ENCODE measurements around the gene GPATCH4. TPM values are rescaled to one million over a fixed set of nuclear protein-coding genes. Genes with fewer than 3 reads are reported as not detected.
"Not testable (repeated sequence)": the region's sequence is repeated elsewhere in the genome, so short reads cannot be mapped to it uniquely, and the experiment has no call there.

Gene GPATCH4
- total RNA-seq, 1 donor from 2014 or later = 24.0 TPM

GRCh38 chr1:156590326-156591180, 10.7 kb downstream of the GPATCH4 start:
- Mint-ChIP-seq H3K4me1 (peaks cover 24% of the 10 kb centered on the region), H3K27me3 (ENCODE audit: low read depth) (peaks cover 6% of the 10 kb centered on the region), H3K4me3 (peak overlapping the region; percentile 86), H3K27ac (peak overlapping the region; percentile 89), H3K9me3 (no peaks in the 10 kb centered on the region), H3K36me3 (peaks cover 7% of the 10 kb centered on the region)
- TF ChIP-seq CTCF (IDR thresholded peaks at IDR 0.05; ENCODE audit: unreplicated experiment) = no peak
- DNase-seq (ENCODE audit: low spot score in 2 of 2, unreplicated experiment in 2 of 2) = no peak

GRCh38 chr1:156589546-156589945, 11.7 kb downstream of the GPATCH4 start:
- Mint-ChIP-seq H3K4me1 (peaks cover 19% of the 10 kb centered on the region), H3K9me3 (no peaks in the 10 kb centered on the region), H3K36me3 (no peaks in the 10 kb centered on the region), H3K27ac (no peak overlapping the region), H3K27me3 (ENCODE audit: low read depth) (peaks cover 11% of the 10 kb centered on the region), H3K4me3 (no peak overlapping the region)
- no peak for DNase-seq (ENCODE audit: low spot score in 2 of 2, unreplicated experiment in 2 of 2)
- no peak for TF ChIP-seq CTCF (IDR thresholded peaks at IDR 0.05; ENCODE audit: unreplicated experiment)

- H3K36me3 Mint-ChIP-seq; H3K4me3 Mint-ChIP-seq; DNase-seq (ENCODE audit: low spot score in 2 of 2, unreplicated experiment in 2 of 2); H3K9me3 Mint-ChIP-seq; H3K27ac Mint-ChIP-seq: not testable (repeated sequence)
- Mint-ChIP-seq H3K27me3 (ENCODE audit: low read depth) (peaks cover 13% of the 10 kb centered on the region), H3K4me1 (peaks cover 18% of the 10 kb centered on the region)
These were observed 13.4 kb downstream of the GPATCH4 start for GRCh38 chr1:156587927-156588326.

GRCh38 chr1:156586892-156587477, 14.3 kb downstream of the GPATCH4 start:
- H3K4me1 Mint-ChIP-seq = peaks cover 11% of the 10 kb centered on the region
- no peak overlapping the region for H3K27ac Mint-ChIP-seq
- no peak overlapping the region for H3K4me3 Mint-ChIP-seq
- no peak for DNase-seq (ENCODE audit: low spot score in 2 of 2, unreplicated experiment in 2 of 2)
- TF ChIP-seq CTCF (IDR thresholded peaks at IDR 0.05; ENCODE audit: unreplicated experiment) = no peak
- H3K27me3 Mint-ChIP-seq (ENCODE audit: low read depth) = peaks cover 13% of the 10 kb centered on the region
- no peaks in the 10 kb centered on the region for H3K36me3 Mint-ChIP-seq
- H3K9me3 Mint-ChIP-seq = no peaks in the 10 kb centered on the region

GRCh38 chr1:156586323-156586722, 15.0 kb downstream of the GPATCH4 start:
- no peak overlapping the region for H3K27ac Mint-ChIP-seq
- TF ChIP-seq CTCF (IDR thresholded peaks at IDR 0.05; ENCODE audit: unreplicated experiment) = no peak
- H3K4me3 Mint-ChIP-seq = no peak overlapping the region
- H3K4me1 Mint-ChIP-seq = peaks cover 10% of the 10 kb centered on the region
- no peak for DNase-seq (ENCODE audit: low spot score in 2 of 2, unreplicated experiment in 2 of 2)
- no peaks in the 10 kb centered on the region for H3K9me3 Mint-ChIP-seq
- peaks cover 13% of the 10 kb centered on the region for H3K27me3 Mint-ChIP-seq (ENCODE audit: low read depth)
- no peaks in the 10 kb centered on the region for H3K36me3 Mint-ChIP-seq

- TF ChIP-seq CTCF (IDR thresholded peaks at IDR 0.05; ENCODE audit: unreplicated experiment) = no peak
- Mint-ChIP-seq H3K36me3 (no peaks in the 10 kb centered on the region), H3K4me1 (peaks cover 2% of the 10 kb centered on the region), H3K9me3 (no peaks in the 10 kb centered on the region), H3K27ac (no peak overlapping the region), H3K27me3 (ENCODE audit: low read depth) (peaks cover 13% of the 10 kb centered on the region), H3K4me3 (no peak overlapping the region)
- no peak for DNase-seq (ENCODE audit: low spot score in 2 of 2, unreplicated experiment in 2 of 2)
These were observed 16.5 kb downstream of the GPATCH4 start for GRCh38 chr1:156584813-156585212.
